ENCODE data around the gene MCM9.

DNA sequence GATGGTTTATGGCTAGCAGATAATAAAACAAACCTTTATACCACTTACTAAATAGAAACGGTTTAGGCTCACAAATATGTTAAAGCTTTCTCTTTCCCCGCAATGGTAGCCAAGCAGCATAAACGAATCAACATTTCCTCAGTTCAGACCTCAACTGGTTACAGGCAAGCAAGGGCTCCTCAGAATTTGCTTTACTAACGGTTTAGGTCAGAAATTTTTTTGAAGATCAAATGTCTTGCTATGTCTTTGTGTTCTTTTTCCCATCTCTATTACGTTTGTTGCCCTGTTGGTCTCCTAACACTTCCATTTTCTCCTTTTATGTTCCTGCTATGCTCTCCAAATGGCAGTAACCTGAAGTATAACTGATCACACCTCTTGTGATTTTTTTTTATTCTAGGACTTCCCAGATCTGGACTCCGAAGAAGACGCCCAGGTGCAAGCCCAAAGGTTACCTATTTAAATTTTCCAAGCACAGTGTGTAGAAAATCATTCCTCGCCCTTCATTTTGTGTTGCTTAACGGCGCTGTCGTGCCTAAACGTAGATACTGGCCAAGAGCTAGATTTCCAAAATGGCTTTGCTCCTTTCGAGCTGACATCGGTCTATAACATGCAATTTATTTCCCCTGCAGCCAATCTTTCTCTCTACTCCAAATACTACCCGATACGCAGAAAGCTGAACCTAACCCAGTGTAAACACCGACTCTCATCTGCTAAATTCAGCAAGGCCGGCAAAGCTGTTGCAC is 41.7 kb downstream of the MCM9 start:
- TF ChIP-seq, protein P1, sequence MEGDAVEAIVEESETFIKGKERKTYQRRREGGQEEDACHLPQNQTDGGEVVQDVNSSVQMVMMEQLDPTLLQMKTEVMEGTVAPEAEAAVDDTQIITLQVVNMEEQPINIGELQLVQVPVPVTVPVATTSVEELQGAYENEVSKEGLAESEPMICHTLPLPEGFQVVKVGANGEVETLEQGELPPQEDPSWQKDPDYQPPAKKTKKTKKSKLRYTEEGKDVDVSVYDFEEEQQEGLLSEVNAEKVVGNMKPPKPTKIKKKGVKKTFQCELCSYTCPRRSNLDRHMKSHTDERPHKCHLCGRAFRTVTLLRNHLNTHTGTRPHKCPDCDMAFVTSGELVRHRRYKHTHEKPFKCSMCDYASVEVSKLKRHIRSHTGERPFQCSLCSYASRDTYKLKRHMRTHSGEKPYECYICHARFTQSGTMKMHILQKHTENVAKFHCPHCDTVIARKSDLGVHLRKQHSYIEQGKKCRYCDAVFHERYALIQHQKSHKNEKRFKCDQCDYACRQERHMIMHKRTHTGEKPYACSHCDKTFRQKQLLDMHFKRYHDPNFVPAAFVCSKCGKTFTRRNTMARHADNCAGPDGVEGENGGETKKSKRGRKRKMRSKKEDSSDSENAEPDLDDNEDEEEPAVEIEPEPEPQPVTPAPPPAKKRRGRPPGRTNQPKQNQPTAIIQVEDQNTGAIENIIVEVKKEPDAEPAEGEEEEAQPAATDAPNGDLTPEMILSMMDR (conservative IDR thresholded peaks at IDR 0.05 in 1 of 2, IDR thresholded peaks at IDR 0.05 in 1 of 2; ENCODE audit: low read depth in 1 of 2, low read length in 2 of 2): no peak
- TF ChIP-seq EZH2 (IDR thresholded peaks at IDR 0.05; ENCODE audit: low read length, missing control alignments): no peak
